ENCODE data around the gene IGSF21. TPM values are rescaled to one million over a fixed set of nuclear protein-coding genes. Genes with fewer than 3 reads are reported as not detected.
A peak's percentile ranks its signal among the peaks of the same experiment; 100 is the strongest.

Gene IGSF21
- total RNA-seq, 1 donor from 2014 or later: 0.94 TPM

GRCh38 chr1:18097206-18097605 lies 10.4 kb upstream of the IGSF21 start:
- no peaks in the 10 kb centered on the region for H3K9me3 Mint-ChIP-seq
- H3K4me3 Mint-ChIP-seq: no peak overlapping the region
- no peaks in the 10 kb centered on the region for H3K36me3 Mint-ChIP-seq
- peaks cover 68% of the 10 kb centered on the region for H3K27me3 Mint-ChIP-seq
- DNase-seq (ENCODE audit: extremely low spot score, unreplicated experiment): no peak
- no peak overlapping the region for H3K27ac Mint-ChIP-seq
- no peak for TF ChIP-seq CTCF (conservative IDR thresholded peaks at IDR 0.05)
- no peaks in the 10 kb centered on the region for H3K4me1 Mint-ChIP-seq (ENCODE audit: unreplicated experiment)

GRCh38 chr1:18099026-18099425 lies 8.6 kb upstream of the IGSF21 start:
- Mint-ChIP-seq H3K4me3 (no peak overlapping the region), H3K27ac (no peak overlapping the region), H3K36me3 (no peaks in the 10 kb centered on the region), H3K9me3 (no peaks in the 10 kb centered on the region), H3K4me1 (ENCODE audit: unreplicated experiment) (no peaks in the 10 kb centered on the region), H3K27me3 (peaks cover 74% of the 10 kb centered on the region)
- DNase-seq (ENCODE audit: extremely low spot score, unreplicated experiment): no peak
- no peak for TF ChIP-seq CTCF (conservative IDR thresholded peaks at IDR 0.05)

- Mint-ChIP-seq H3K36me3 (no peaks in the 10 kb centered on the region), H3K9me3 (no peaks in the 10 kb centered on the region), H3K27me3 (peaks cover 81% of the 10 kb centered on the region), H3K27ac (no peak overlapping the region), H3K4me1 (ENCODE audit: unreplicated experiment) (no peaks in the 10 kb centered on the region), H3K4me3 (no peak overlapping the region)
- DNase-seq (ENCODE audit: extremely low spot score, unreplicated experiment): no peak
- TF ChIP-seq CTCF (conservative IDR thresholded peaks at IDR 0.05): no peak
These were observed 7.5 kb upstream of the IGSF21 start for GRCh38 chr1:18100060-18100459.

- Mint-ChIP-seq H3K27me3 (peaks cover 86% of the 10 kb centered on the region), H3K4me1 (ENCODE audit: unreplicated experiment) (no peaks in the 10 kb centered on the region), H3K27ac (no peak overlapping the region), H3K4me3 (no peak overlapping the region), H3K9me3 (no peaks in the 10 kb centered on the region), H3K36me3 (no peaks in the 10 kb centered on the region)
- peak; percentile 86 for TF ChIP-seq CTCF (conservative IDR thresholded peaks at IDR 0.05)
- no peak for DNase-seq (ENCODE audit: extremely low spot score, unreplicated experiment)
These were observed 7.0 kb upstream of the IGSF21 start for GRCh38 chr1:18100491-18101063.

GRCh38 chr1:18101508-18101907 lies 6.1 kb upstream of the IGSF21 start:
- no peaks in the 10 kb centered on the region for H3K4me1 Mint-ChIP-seq (ENCODE audit: unreplicated experiment)
- no peak overlapping the region for H3K27ac Mint-ChIP-seq
- no peak for TF ChIP-seq CTCF (conservative IDR thresholded peaks at IDR 0.05)
- no peaks in the 10 kb centered on the region for H3K36me3 Mint-ChIP-seq
- no peaks in the 10 kb centered on the region for H3K9me3 Mint-ChIP-seq
- DNase-seq (ENCODE audit: extremely low spot score, unreplicated experiment): no peak
- peaks cover 88% of the 10 kb centered on the region for H3K27me3 Mint-ChIP-seq
- no peak overlapping the region for H3K4me3 Mint-ChIP-seq
